H1 (cell line): ENCODE measurements around the gene INVS. TPM values are rescaled to one million over a fixed set of nuclear protein-coding genes. Genes with fewer than 3 reads are reported as not detected.

Source experiments
- CTCF ChIA-PET: fragments of 300-600 bp; sonication (Branson Sonifier 250); formaldehyde crosslinking; loops from one replicate; lab custom pipeline; 2021; ENCODE audit not compliant: partially characterized antibody; lab: Charles Lee
- POLR2A ChIA-PET: fragments of 300-600 bp; sonication (Branson Sonifier 250); formaldehyde crosslinking; loops from one replicate; lab custom pipeline; 2021; ENCODE audit warnings: inconsistent platforms; ENCODE audit not compliant: partially characterized antibody; lab: Charles Lee
- DNase-seq, 2 experiments: peaks; one replicate each; pipeline versions ENCODE4 v3.0.0 to v3.0.0-alpha.2; 2010 to 2022; ENCODE audit warnings: low spot score in 2 of 2, low read depth in 1 of 2, mixed read lengths in 1 of 2
- FAIRE-seq: peaks from 2 replicates; lab custom pipeline; 2011; peaks lifted over from hg19 to GRCh38; lab: Jason Lieb, UNC
- H2AFZ ChIP-seq: 2 replicates; pipeline ENCODE4 v1.8.1; 2012; ENCODE audit warnings: low read length, inconsistent platforms
- H2AK5ac ChIP-seq: 2 replicates; pipeline ENCODE4 v1.6.1; 2013; ENCODE audit warnings: low read depth, low read length
- H2BK120ac ChIP-seq: replicated peaks from 2 replicates; pipeline ENCODE3; 2013; ENCODE audit warnings: low read depth, low read length, inconsistent platforms
- H2BK12ac ChIP-seq: 2 replicates; pipeline ENCODE4 v1.6.1; 2013; ENCODE audit warnings: low read depth, low read length
- H2BK15ac ChIP-seq: 2 replicates; pipeline ENCODE4 v1.6.1; 2013; ENCODE audit warnings: low read length
- H2BK20ac ChIP-seq: 2 replicates; pipeline ENCODE4 v1.6.1; 2013; ENCODE audit warnings: low read length
- H2BK5ac ChIP-seq: 2 replicates; pipeline ENCODE4 v1.6.1; 2013; ENCODE audit warnings: low read depth, low read length
- H3K14ac ChIP-seq: 2 replicates; pipeline ENCODE4 v1.6.1; 2013; ENCODE audit warnings: inconsistent platforms; ENCODE audit not compliant: insufficient read length
- H3K18ac ChIP-seq: 2 replicates; pipeline ENCODE4 v1.6.1; 2013; ENCODE audit warnings: low read length; ENCODE audit errors: extremely low read depth
- H3K23ac ChIP-seq: 2 replicates; pipeline ENCODE4 v1.6.1; 2013; ENCODE audit warnings: inconsistent platforms; ENCODE audit not compliant: insufficient read length
- H3K23me2 ChIP-seq: 2 replicates; pipeline ENCODE4 v1.6.1; 2013; ENCODE audit warnings: low read depth, low read length
- H3K27ac ChIP-seq: 2 replicates; pipeline ENCODE4 v1.6.1; 2011; ENCODE audit warnings: low read depth, low read length, inconsistent platforms
- H3K27me3 ChIP-seq, 4 experiments: replicated peaks in 1 of 4; 1 replicate in 1 of 4; 2 replicates in 3 of 4; pipeline versions ENCODE4 v1.6.1 to v1.8.1; 2011 to 2013; ENCODE audit warnings: low read length in 3 of 4, mild to moderate bottlenecking in 3 of 4, inconsistent platforms in 2 of 4, mixed read lengths in 2 of 4, moderate library complexity in 1 of 4; ENCODE audit not compliant: control insufficient read depth in 3 of 4, insufficient read depth in 3 of 4; ENCODE audit errors: extremely low read depth in 1 of 4
- H3K36me3 ChIP-seq, 4 experiments: 2 replicates each; pipeline versions ENCODE4 v1.6.1 to v1.8.1; 2011 to 2013; ENCODE audit warnings: mild to moderate bottlenecking in 4 of 4, low read length in 3 of 4, moderate library complexity in 2 of 4, control low read depth in 1 of 4, inconsistent platforms in 1 of 4; ENCODE audit not compliant: insufficient read depth in 4 of 4, control insufficient read depth in 2 of 4
- H3K4ac ChIP-seq: replicated peaks from 2 replicates; pipeline ENCODE3; 2013; ENCODE audit warnings: low read length, low read depth, mixed read lengths, inconsistent platforms; ENCODE audit not compliant: insufficient read length
- H3K4me1 ChIP-seq, 4 experiments: replicated peaks in 1 of 4; 1 replicate in 1 of 4; 2 replicates in 3 of 4; pipeline versions ENCODE4 v1.6.1 to v1.8.1; 2011 to 2013; ENCODE audit warnings: low read length in 3 of 4, inconsistent platforms in 2 of 4, mixed read lengths in 1 of 4; ENCODE audit not compliant: insufficient read depth in 4 of 4, control insufficient read depth in 3 of 4
- H3K4me2 ChIP-seq, 2 experiments: 2 replicates each; pipeline versions ENCODE4 v1.6.1 to v1.8.1; 2011 to 2013; ENCODE audit warnings: low read depth in 2 of 2, low read length in 2 of 2, control low read depth in 1 of 2, inconsistent platforms in 1 of 2, mild to moderate bottlenecking in 1 of 2; ENCODE audit not compliant: insufficient read depth in 1 of 2
- H3K4me3 ChIP-seq, 4 experiments: fragments of 200-600, 300-600 bp in 1 of 4; sonication (generic), shearing (Covaris generic), sonication (Bioruptor Twin) in 1 of 4; 2 replicates each; pipeline versions ENCODE4 v1.5.1 to v1.8.1; 2011 to 2016; ENCODE audit warnings: low read length in 4 of 4, low read depth in 3 of 4, control low read depth in 2 of 4, inconsistent platforms in 2 of 4, mild to moderate bottlenecking in 2 of 4, mixed read lengths in 1 of 4, moderate library complexity in 1 of 4; ENCODE audit not compliant: insufficient read depth in 2 of 4; ENCODE audit errors: extremely low read depth in 1 of 4
- H3K56ac ChIP-seq: replicated peaks from 2 replicates; pipeline ENCODE3; 2013; ENCODE audit warnings: low read depth, mild to moderate bottlenecking, mixed read lengths, low read length, inconsistent platforms; ENCODE audit not compliant: insufficient read length
- H3K79me1 ChIP-seq: 2 replicates; pipeline ENCODE4 v1.6.1; 2013; ENCODE audit warnings: low read depth, low read length, control low read depth
- H3K79me2 ChIP-seq, 2 experiments: 2 replicates each; pipeline versions ENCODE4 v1.6.1 to v1.8.1; 2012 to 2013; ENCODE audit warnings: low read length in 2 of 2, mild to moderate bottlenecking in 2 of 2, inconsistent platforms in 1 of 2; ENCODE audit not compliant: insufficient read depth in 2 of 2, control insufficient read depth in 1 of 2
- H3K9ac ChIP-seq, 4 experiments: replicated peaks in 1 of 4; 1 replicate in 1 of 4; 2 replicates in 3 of 4; pipeline versions ENCODE4 v1.6.1 to v1.8.1; 2011 to 2013; ENCODE audit warnings: low read depth in 3 of 4, low read length in 3 of 4, control low read depth in 2 of 4, mild to moderate bottlenecking in 2 of 4, moderate library complexity in 2 of 4, inconsistent platforms in 1 of 4; ENCODE audit errors: extremely low read depth in 1 of 4
- H3K9me3 ChIP-seq, 2 experiments: 2 replicates each; pipeline versions ENCODE4 v1.6.1 to v1.8.1; 2012 to 2013; ENCODE audit warnings: mild to moderate bottlenecking in 2 of 2, moderate library complexity in 2 of 2, control low read depth in 1 of 2, inconsistent platforms in 1 of 2, low read depth in 1 of 2, low read length in 1 of 2, mixed read lengths in 1 of 2; ENCODE audit not compliant: insufficient read depth in 2 of 2
- H4K20me1 ChIP-seq, 2 experiments: replicated peaks in 1 of 2; 2 replicates each; pipeline versions ENCODE3 to v1.8.1; 2011 to 2013; ENCODE audit warnings: inconsistent platforms in 2 of 2, low read length in 2 of 2, mild to moderate bottlenecking in 1 of 2; ENCODE audit not compliant: insufficient read depth in 2 of 2, control insufficient read depth in 1 of 2
- H4K5ac ChIP-seq: 2 replicates; pipeline ENCODE4 v1.6.1; 2013; ENCODE audit warnings: low read length, low read depth, mixed read lengths, inconsistent platforms; ENCODE audit not compliant: insufficient read length
- H4K8ac ChIP-seq: 2 replicates; pipeline ENCODE4 v1.8.0; 2013; ENCODE audit warnings: mild to moderate bottlenecking, moderate library complexity, low read length, inconsistent platforms; ENCODE audit not compliant: insufficient read depth; ENCODE audit errors: extremely low read depth
- H4K91ac ChIP-seq: replicated peaks from 2 replicates; pipeline ENCODE3; 2013; ENCODE audit warnings: low read length, mixed read lengths, inconsistent platforms; ENCODE audit not compliant: insufficient read length
- BACH1 ChIP-seq: IDR thresholded peaks from 2 replicates; pipeline ENCODE4 v1.6.1; 2012; ENCODE audit warnings: low read length, improper control_type of control experiment
- HDAC2 ChIP-seq, 2 experiments: fragments of 300-600 bp in 1 of 2; sonication (generic) in 1 of 2; IDR thresholded peaks; 2 replicates each; pipeline ENCODE4 v1.6.1; 2011 to 2012; ENCODE audit warnings: low read depth in 2 of 2, low read length in 2 of 2, mild to moderate bottlenecking in 2 of 2, moderate library complexity in 2 of 2, borderline replicate concordance in 1 of 2, inconsistent platforms in 1 of 2
- JUND ChIP-seq: IDR thresholded peaks from 2 replicates; pipeline ENCODE4 v1.6.1; 2011; ENCODE audit warnings: mild to moderate bottlenecking, improper control_type of control experiment, low read length
- WGBS, 2 experiments: shearing (Covaris generic) in 1 of 2; methylation state at CpG; one replicate each; pipeline versions ENCODE4 v1.1.6 to v1.1.7; 2013 to 2015; ENCODE audit warnings: low lambda C conversion rate in 2 of 2, mixed read lengths in 2 of 2, inconsistent platforms in 1 of 2, low coverage in 1 of 2, missing lambda C conversion rate in 1 of 2; ENCODE audit not compliant: insufficient replicate concordance in 2 of 2, insufficient coverage in 1 of 2, insufficient read length in 1 of 2; ENCODE audit errors: extremely low coverage in 1 of 2, missing lambda C conversion rate in 1 of 2; 5-methylcytosine and 5-hydroxymethylcytosine counted together
- long read RNA-seq, 2 experiments: library from RNA in 1 of 2; library from capped mRNA in 1 of 2; stranded (forward); transcript quantifications; one replicate each; pipeline ENCODE4 v2.0.0, GENCODE V29; 2021; ENCODE audit warnings: inconsistent platforms in 1 of 2
- polyA minus RNA-seq, 3 experiments: library from RNA; depleted of rRNA, polyadenylated mRNA; stranded (reverse); fragments of >200 nt; gene quantifications; 1 replicate in 2 of 3; 2 replicates in 1 of 3; pipeline ENCODE4 v1.2.3, GENCODE V29; 2011
- polyA plus RNA-seq, 7 experiments: library from polyadenylated mRNA; depleted of rRNA in 3 of 7; stranded (reverse) in 5 of 7; unstranded in 2 of 7; fragments of >200 nt in 5 of 7; fragments of 200-250 nt in 2 of 7; gene quantifications; 1 replicate in 5 of 7; 2 replicates in 1 of 7; 4 replicates in 1 of 7; pipeline versions ENCODE4 v1.2.1 to v1.2.3, GENCODE V29; 2011 to 2013; ENCODE audit warnings: missing spikeins in 2 of 7, mixed read lengths in 2 of 7
- total RNA-seq: library from RNA; stranded (reverse); fragmentation: NEBNext Ultra II Directional; extraction: Animal tissue kit (Norgen Biotek cat#: 25700); gene quantifications from 2 replicates; pipeline ENCODE4 v1.2.1, GENCODE V29; 2021

INVS gene, protein sequence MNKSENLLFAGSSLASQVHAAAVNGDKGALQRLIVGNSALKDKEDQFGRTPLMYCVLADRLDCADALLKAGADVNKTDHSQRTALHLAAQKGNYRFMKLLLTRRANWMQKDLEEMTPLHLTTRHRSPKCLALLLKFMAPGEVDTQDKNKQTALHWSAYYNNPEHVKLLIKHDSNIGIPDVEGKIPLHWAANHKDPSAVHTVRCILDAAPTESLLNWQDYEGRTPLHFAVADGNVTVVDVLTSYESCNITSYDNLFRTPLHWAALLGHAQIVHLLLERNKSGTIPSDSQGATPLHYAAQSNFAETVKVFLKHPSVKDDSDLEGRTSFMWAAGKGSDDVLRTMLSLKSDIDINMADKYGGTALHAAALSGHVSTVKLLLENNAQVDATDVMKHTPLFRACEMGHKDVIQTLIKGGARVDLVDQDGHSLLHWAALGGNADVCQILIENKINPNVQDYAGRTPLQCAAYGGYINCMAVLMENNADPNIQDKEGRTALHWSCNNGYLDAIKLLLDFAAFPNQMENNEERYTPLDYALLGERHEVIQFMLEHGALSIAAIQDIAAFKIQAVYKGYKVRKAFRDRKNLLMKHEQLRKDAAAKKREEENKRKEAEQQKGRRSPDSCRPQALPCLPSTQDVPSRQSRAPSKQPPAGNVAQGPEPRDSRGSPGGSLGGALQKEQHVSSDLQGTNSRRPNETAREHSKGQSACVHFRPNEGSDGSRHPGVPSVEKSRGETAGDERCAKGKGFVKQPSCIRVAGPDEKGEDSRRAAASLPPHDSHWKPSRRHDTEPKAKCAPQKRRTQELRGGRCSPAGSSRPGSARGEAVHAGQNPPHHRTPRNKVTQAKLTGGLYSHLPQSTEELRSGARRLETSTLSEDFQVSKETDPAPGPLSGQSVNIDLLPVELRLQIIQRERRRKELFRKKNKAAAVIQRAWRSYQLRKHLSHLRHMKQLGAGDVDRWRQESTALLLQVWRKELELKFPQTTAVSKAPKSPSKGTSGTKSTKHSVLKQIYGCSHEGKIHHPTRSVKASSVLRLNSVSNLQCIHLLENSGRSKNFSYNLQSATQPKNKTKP
- total RNA-seq (6.7 and 6.9 TPM in 2 replicates), polyA plus RNA-seq (2011; rRNA removed) (2.8 and 4.1 TPM in 2 replicates), polyA minus RNA-seq (2011; rRNA and poly(A)+ RNA removed) (15.2 and 22.2 TPM in 2 replicates)
- 5.1 TPM for polyA plus RNA-seq (2011; cell fraction: cytosol; rRNA removed)
- 8.5 TPM for polyA plus RNA-seq (2011; cell fraction: nucleus; rRNA removed)
- 4.9 to 6.2 TPM (median 5.4 TPM) in 4 replicates for polyA plus RNA-seq (2012, experiment 1 of 2)
- polyA plus RNA-seq (2012, experiment 2 of 2), result 0.37 TPM
- 4.4 TPM for polyA plus RNA-seq (2013, experiment 1 of 2)
- 3.5 TPM for polyA plus RNA-seq (2013, experiment 2 of 2)
- polyA minus RNA-seq (2011; cell fraction: cytosol; rRNA and poly(A)+ RNA removed), result 5.7 TPM
- 31.8 TPM for polyA minus RNA-seq (2011; cell fraction: nucleus; rRNA and poly(A)+ RNA removed)
- long read RNA-seq, experiment 1, partial matches to known transcripts, result 1 of 4 reads
- long read RNA-seq, experiment 1, other reads (novel, unspliced or antisense), result 2 of 4 reads
- long read RNA-seq, experiment 2, partial matches to known transcripts, result 3 of 6 reads
- long read RNA-seq, experiment 2, other reads (novel, unspliced or antisense), result 1 of 6 reads

GRCh38 chr9:100098887-100099721 lies at the start of gene INVS, which contains the start of gene ERP44:
Gene INVS (plus strand): TSS chr9:100099243. CDS start chr9:100104522, 5,279 bp downstream.
Gene ERP44 (minus strand): TSS chr9:100099000. CDS start chr9:100098840, 160 bp downstream.
- Histone ChIP-seq H3K9ac (peak within 1 kb of the TSS; percentile 55 to 81 (median 67)), H2BK15ac (no peak within 1 kb of the TSS), H2BK5ac (peak within 1 kb of the TSS; percentile 79), H2BK12ac (peak within 1 kb of the TSS; percentile 31; the same call in 1 of the 2 replicates), H2AK5ac (no peak within 1 kb of the TSS), H2AFZ (peak within 1 kb of the TSS; percentile 95), H3K14ac (no peak within 1 kb of the TSS), H3K23me2 (peaks cover 9% of the 10 kb centered on the region), H3K27ac (peak within 1 kb of the TSS; percentile 46; the same call in 1 of the 2 replicates), H4K20me1 (peaks cover 0 to 8% of the 10 kb centered on the region in 2 experiments), H3K56ac (peak within 1 kb of the TSS; percentile 56), H4K8ac (peak within 1 kb of the TSS; percentile 86; the same call in 1 of the 2 replicates), H3K79me2 (peaks cover 0 to 31% of the 10 kb centered on the region in 2 experiments; a peak in 2 of 4 replicates), H3K79me1 (no peaks in the 10 kb centered on the region), H3K4ac (no peak within 1 kb of the TSS), H2BK120ac (no peak within 1 kb of the TSS), H3K18ac (peak within 1 kb of the TSS; percentile 65; the same call in 1 of the 2 replicates), H3K36me3 (no peaks in the 10 kb centered on the region), H3K4me3 (peak within 1 kb of the TSS; percentile 85 to 98 (median 97)), H3K27me3 (no peaks in the 10 kb centered on the region), H3K9me3 (no peaks in the 10 kb centered on the region), H4K5ac (peak within 1 kb of the TSS; percentile 59), H3K4me1 (peaks cover 0 to 5% (median 3%) of the 10 kb centered on the region in 4 experiments; a peak in 3 of 7 replicates), H3K4me2 (peak within 1 kb of the TSS; percentile 82 to 83), H3K23ac (no peak within 1 kb of the TSS), H4K91ac (no peak within 1 kb of the TSS), H2BK20ac (no peak within 1 kb of the TSS)
- ChIA-PET CTCF (interaction anchor here (0.6 to 0.9 kb wide), 2 partner anchors 13 to 71 kb away, joined by 3 read pairs; no protein-coding TSS in a partner anchor), POLR2A (interaction anchor here (0.9 to 2.7 kb wide), 2 partner anchors 9 to 14 kb away, joined by 3 to 10 read pairs; no protein-coding TSS in a partner anchor)
- FAIRE-seq (peak; percentile 62), DNase-seq (peak; percentile 94 to 96)
- 3% methylated on average over 53 of the region's 54 CpGs; no CpG with 5 or more reads in 1 of the 2 experiments for WGBS, 2 experiments
- TF ChIP-seq BACH1, result peak; percentile 31; the same call in 1 of the 2 replicates
- TF ChIP-seq JUND, result no peak
- TF ChIP-seq HDAC2 (IDR thresholded peaks at IDR 0.05; ENCODE audit: borderline replicate concordance in 1 of 2, low read depth in 2 of 2, low read length in 2 of 2), result 0 out of 4 replicates have a peak, but pooled peaks of 1 of the 2 experiments have one; percentile 6
